GF-D8 (cell line): Measurements from ENCODE around the gene ERO1B.
"Not testable (repeated sequence)": the region's sequence is repeated elsewhere in the genome, so short reads cannot be mapped to it uniquely, and the experiment has no call there.

Source experiments
- DNase-seq: peaks from one replicate; lab custom pipeline; 2025; lab: John Stamatoyannopoulos, UW

ERO1B gene

DNA sequence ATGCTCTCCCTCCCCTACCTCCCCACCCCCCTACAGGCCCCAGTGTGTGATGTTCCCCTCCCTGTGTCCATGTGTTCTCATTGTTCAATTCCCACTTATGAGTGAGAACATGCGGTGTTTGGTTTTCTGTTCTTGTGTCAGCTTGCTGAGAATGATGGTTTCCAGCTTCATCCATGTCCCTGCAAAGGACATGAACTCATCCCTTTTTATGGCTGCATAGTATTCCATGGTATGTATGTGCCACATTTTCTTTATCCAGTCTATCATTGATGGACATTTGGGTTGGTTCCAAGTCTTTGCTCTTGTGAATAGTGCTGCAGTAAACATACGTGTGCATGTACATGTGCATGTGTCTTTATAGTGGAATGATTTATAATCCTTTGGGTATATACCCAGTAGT, 95.3 kb downstream of the ERO1B start:
- not testable (repeated sequence) for DNase-seq

DNA sequence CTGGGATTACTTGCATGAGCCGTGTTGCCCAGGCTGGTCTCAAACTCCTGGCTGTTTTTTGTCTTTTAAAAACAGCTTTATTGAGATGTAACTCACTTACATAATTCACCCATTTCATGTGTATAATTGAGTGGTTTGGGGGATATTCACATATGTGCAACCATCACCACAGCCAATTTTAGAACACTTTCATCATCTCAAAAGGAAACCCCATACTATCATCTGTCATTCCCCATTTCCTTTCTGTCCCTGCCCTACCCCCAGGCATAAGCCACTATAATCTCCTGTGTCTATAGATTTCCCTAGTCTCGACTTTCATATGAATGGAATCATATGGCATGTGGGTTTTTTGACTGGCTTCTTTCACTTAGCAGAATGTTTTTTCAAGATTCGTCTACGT, 96.1 kb downstream of the ERO1B start:
- DNase-seq: peak; percentile 30

GRCh38 chr1:236181059-236181458, 100.7 kb downstream of the ERO1B start:
- no peak for DNase-seq

GRCh38 chr1:236179634-236180033, 102.1 kb downstream of the ERO1B start:
- no peak for DNase-seq

DNA sequence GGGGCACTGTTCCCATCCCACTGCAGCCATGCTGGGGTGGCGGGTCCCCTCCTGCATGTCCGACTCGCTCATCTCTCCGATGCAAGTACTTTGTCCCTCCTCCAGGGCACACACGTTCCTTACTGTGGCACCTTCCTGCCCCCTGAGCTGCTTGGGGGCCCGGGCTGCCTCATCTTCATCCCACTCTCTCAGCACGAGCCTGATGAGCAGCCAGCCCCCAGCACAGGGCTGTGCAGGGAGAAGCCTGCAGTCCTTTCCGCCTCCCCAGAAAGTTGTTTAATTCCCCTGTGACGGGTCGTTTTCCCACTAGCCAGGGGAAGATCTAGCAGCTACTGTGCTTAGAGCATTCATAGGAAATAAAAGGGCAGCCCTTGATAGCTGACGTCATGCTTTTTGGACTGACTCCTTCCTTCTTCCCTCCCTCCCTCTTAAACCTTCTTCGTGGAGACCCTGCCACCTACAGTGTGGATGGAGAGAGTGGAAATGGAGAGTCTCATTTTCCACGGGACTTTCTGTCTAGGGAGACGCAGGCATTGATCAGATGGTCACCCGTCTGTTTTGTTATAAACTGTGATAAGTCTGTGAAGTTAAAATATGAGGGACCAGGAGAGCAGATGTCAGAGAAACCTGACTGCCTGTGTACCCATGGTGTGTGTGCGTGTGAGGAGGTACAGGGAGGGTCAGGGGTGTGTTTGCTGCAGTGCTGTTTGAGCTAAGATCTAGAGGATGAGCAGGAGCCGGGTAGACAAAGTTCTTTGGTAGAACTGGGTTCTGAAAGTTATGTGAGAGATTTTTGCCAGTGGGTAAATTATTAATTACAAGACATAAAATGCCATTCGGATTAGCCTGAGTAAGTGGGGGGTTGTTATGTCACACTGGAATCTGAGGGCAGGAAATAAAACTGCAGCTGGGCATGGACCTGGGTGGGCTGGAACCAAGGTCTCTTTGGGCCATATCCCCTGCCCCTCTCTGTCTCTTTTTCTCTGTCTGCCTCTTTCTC, 105.1 kb downstream of the ERO1B start:
- no peak for DNase-seq

DNA sequence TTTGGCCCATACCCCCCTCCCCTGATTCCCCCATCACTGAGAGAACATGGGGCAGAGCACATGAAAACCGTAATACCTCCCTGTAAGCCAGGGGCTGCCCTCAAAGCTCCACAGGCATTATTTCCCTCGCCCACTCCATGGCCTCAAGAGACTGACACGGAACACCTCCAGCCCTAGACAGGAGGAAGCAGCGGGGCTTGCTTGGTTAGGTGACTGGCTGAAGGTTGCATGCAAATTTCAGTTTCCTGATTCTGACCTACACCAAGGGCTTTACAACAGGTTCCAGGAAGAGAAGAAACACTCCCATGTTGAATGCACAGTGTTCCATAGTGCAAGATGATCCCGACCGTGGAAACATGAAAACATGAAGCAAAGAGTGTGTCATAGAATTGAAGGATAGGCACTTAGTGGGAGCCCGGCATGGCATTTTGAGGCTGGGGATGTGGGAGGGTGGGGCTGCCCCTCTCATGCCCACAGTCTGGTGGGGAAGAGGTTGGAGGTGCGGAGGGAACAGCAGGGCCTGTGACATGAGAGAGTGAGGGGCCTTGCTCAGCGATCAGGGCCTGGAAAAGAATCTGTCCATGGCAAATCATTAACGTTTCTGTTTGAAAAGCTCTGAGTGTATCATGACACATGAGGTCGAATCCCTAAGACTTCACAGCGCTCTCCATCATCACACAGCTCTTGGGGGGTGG, 106.0 kb downstream of the ERO1B start:
- no peak for DNase-seq

- no peak for DNase-seq
These were observed 108.5 kb downstream of the ERO1B start for GRCh38 chr1:236173174-236173767.

DNA sequence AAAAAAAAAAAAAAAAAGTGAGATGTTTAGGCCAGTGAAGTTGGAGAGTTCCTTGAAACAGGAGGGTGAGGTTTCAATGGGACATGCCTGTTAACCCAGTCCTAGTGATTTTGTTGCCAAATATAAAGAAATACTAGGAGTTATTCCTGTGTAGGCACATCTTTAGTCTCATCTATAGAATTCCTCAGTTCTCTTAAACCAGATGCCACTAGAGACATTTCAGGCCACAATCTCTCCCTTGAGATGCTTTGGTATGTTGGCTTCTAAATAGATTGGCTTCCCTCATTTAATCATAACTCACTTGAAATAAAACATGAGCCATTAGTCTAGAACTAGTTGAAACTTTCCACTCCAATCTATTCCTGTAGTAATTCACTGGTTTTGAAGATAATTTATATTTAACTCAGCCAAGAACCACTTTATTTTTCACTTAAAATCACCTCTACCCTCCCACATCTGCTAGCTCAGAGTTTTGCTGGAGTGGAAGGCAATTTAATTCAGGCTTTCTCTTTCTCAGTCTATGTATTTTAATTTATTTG, 109.6 kb downstream of the ERO1B start:
- DNase-seq: no peak

DNA sequence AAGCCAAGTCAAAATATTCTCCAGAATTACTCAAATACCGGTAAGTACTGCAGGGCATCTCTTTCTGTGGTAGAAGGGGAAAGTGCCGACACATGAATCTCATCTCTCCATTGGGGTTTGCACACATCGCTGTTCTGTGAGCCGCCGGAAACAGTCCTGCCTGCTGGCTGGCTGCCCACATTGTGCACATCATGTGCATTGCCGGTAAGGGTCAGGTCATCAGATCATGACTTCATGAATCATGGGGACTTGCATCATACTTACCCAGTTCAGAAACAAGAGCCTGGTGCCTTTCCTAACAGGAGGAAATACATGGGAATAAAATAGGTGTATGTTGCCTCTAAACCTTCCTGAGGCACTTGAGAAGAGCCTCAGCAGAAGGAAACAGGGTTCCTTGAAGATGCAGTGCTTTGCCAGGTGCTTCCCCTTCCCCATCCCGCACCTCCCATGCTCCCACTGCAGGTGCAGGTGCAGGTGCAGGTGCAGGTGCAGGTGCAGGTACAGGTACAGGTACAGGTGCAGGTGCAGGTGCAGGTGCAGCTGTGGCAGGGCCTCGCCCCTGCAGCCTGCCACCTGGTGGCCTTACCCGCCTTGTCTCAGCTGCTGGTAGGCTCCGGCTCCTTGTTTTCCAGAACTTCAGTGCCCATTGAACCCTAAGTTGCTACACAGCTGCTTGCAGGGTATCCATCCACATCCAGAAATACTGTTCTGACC, 112.9 kb downstream of the ERO1B start:
- no peak for DNase-seq

GRCh38 chr1:236167578-236167977, 114.2 kb downstream of the ERO1B start:
- DNase-seq: no peak

GRCh38 chr1:236167154-236167553, 114.6 kb downstream of the ERO1B start:
- no peak for DNase-seq

DNA sequence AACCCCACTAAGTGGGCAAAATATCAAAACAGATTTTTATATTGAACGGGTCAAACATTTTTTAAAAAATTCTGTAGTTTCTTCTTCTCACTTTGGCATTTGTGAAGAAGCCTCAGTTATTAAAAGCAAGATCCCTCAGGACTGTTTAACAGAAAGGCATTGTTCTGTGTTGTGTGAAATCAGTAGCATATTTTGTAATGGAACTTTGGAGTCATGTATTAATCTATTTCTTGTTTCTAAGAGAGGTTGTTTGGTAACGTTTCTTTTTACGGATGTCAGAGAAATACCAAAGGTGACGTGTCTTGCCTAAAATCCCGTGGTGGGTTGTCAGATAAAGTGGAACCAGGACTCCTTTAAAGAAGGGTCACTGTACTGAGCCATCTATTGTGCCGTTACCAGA, 115.7 kb downstream of the ERO1B start:
- no peak for DNase-seq
